SK-N-SH treated with all-trans-retinoic acid at 6 μM for 48 hours (cell line): Measurements from ENCODE around the gene IFT74.

Experiments
- ARNTL ChIP-seq: fragments of 450-650 bp; formaldehyde crosslinking; IDR thresholded peaks from 2 replicates; pipeline ENCODE4 v1.5.0; 2020; ENCODE audit warnings: low read depth, mild to moderate bottlenecking, moderate library complexity, borderline replicate concordance
- PATZ1 ChIP-seq: fragments of 250-450 bp; sonication (Bioruptor Pico); IDR thresholded peaks from 2 replicates; pipeline ENCODE4 v1.8.0; 2020; ENCODE audit warnings: mild to moderate bottlenecking, moderate library complexity, borderline replicate concordance
- POU6F1 ChIP-seq: fragments of 250-450 bp; sonication (Bioruptor Pico); IDR thresholded peaks from 2 replicates; pipeline ENCODE4 v1.8.0; 2021; ENCODE audit warnings: low read depth, mild to moderate bottlenecking, moderate library complexity, borderline replicate concordance
- ZNF565 ChIP-seq: fragments of 450-650 bp; formaldehyde crosslinking; conservative IDR thresholded peaks from 2 replicates; pipeline ENCODE4 v1.5.0; 2020; ENCODE audit warnings: low read depth, mild to moderate bottlenecking, moderate library complexity

DNA sequence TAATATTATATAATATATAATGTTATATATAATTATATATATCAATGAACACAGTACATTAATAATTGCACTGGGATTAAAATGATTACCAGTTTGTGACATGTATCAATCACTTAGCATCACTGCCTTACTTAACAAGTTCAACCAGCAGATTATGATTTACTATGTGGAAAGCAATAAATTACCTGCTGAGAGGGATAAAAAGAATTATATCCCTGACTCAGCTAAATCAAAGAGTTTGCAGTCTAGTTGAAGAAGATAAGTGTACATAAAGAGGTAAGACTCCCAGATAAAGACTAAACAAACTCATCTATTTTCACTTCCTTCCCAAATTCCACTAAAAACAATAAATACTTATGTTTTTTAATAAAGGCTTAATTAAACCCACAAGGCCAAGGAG, 20.4 kb upstream of the IFT74 start:
- TF ChIP-seq ARNTL (CRISPR knock-in tag) (no peak), PATZ1 (CRISPR knock-in tag) (no peak), POU6F1 (CRISPR knock-in tag) (no peak), ZNF565 (CRISPR knock-in tag) (no peak)
